K562 (cell line): ENCODE measurements around the gene BEND6. TPM values are rescaled to one million over a fixed set of nuclear protein-coding genes. Genes with fewer than 3 reads are reported as not detected.
A peak's percentile ranks its signal among the peaks of the same experiment; 100 is the strongest.

Source experiments
- ATAC-seq: fragments of 200-7000 bp; cut with Tn5 transposase; 3 replicates; pipeline ENCODE4 v1.9.1; 2020; ENCODE audit warnings: moderate library complexity
- BruUV-seq: library from RNA; stranded (reverse); fragments of 400-500 nt; replicated peaks from 2 replicates; lab custom pipeline; 2021; lab: Mats Ljungman, UMichigan
- CTCF ChIA-PET: fragments of 300-600 bp; formaldehyde crosslinking; extraction: SDS; loops from one replicate; lab custom pipeline; 2021; ENCODE audit warnings: low intra/inter-chr PET ratio; lab: Yijun Ruan, JAX
- POLR2A ChIA-PET: fragments of 300-600, 350-650 bp; sonication (Branson Sonifier 250); formaldehyde crosslinking; extraction: SDS; loops from one replicate; lab custom pipeline; 2021; ENCODE audit warnings: antibody characterized with exemption, inconsistent platforms; lab: Yijun Ruan, JAX
- DNase-seq, 4 experiments: peaks; one replicate each; pipeline versions ENCODE4 v3.0.0 to v3.0.0-alpha.2; 2011 to 2018; ENCODE audit warnings: low spot score in 3 of 4, mixed read lengths in 3 of 4; ENCODE audit errors: extremely low read depth in 1 of 4
- FAIRE-seq: peaks from 2 replicates; lab custom pipeline; 2011; peaks lifted over from hg19 to GRCh38; lab: Jason Lieb, UNC
- H2AFZ ChIP-seq: 2 replicates; pipeline ENCODE4 v1.6.0; 2011; ENCODE audit warnings: low read depth, low read length, control low read depth, inconsistent platforms
- H3K27ac ChIP-seq: fragments of 200-600 bp; 3 replicates; pipeline ENCODE4 v1.8.0; 2011; ENCODE audit warnings: low read depth, mild to moderate bottlenecking, control low read depth, inconsistent platforms, low read length, moderate library complexity, mixed read lengths; ENCODE audit errors: extremely low read depth
- H3K27me3 ChIP-seq, 2 experiments: fragments of 300-600 bp in 1 of 2; 2 replicates in 1 of 2; 3 replicates in 1 of 2; pipeline versions ENCODE4 v1.6.0 to v1.8.0; 2011; ENCODE audit warnings: inconsistent platforms in 2 of 2, low read length in 2 of 2, mild to moderate bottlenecking in 1 of 2, mixed read lengths in 1 of 2, moderate library complexity in 1 of 2; ENCODE audit not compliant: control insufficient read depth in 2 of 2, insufficient read depth in 2 of 2
- H3K36me3 ChIP-seq: fragments of 300-600 bp; 3 replicates; pipeline ENCODE4 v1.8.0; 2011; ENCODE audit warnings: mild to moderate bottlenecking, low read length, inconsistent platforms; ENCODE audit not compliant: control insufficient read depth, insufficient read depth
- H3K4me1 ChIP-seq, 2 experiments: fragments of 200-600 bp in 1 of 2; replicated peaks in 1 of 2; 2 replicates in 1 of 2; 3 replicates in 1 of 2; pipeline versions ENCODE4 v1.5.1 to v1.8.0; 2011; ENCODE audit warnings: inconsistent platforms in 2 of 2, low read length in 2 of 2, mild to moderate bottlenecking in 1 of 2, mixed read lengths in 1 of 2, moderate library complexity in 1 of 2; ENCODE audit not compliant: control insufficient read depth in 2 of 2, insufficient read depth in 2 of 2
- H3K4me2 ChIP-seq: 2 replicates; pipeline ENCODE4 v1.6.1; 2011; ENCODE audit warnings: low read length, control low read depth, inconsistent platforms, mixed read lengths; ENCODE audit not compliant: insufficient read depth
- H3K4me3 ChIP-seq: fragments of 200-600 bp; sonication (generic), shearing (Covaris generic); 2 replicates; pipeline ENCODE4 v1.5.1; 2016; ENCODE audit warnings: control low read depth, inconsistent platforms
- H3K79me2 ChIP-seq: fragments of 200-600 bp; 3 replicates; pipeline ENCODE4 v1.8.0; 2011; ENCODE audit warnings: low read length, inconsistent platforms; ENCODE audit not compliant: control insufficient read depth, insufficient read depth
- H3K9ac ChIP-seq, 2 experiments: 2 replicates each; pipeline versions ENCODE4 v1.6.0 to v1.6.1; 2011; ENCODE audit warnings: low read depth in 2 of 2, low read length in 2 of 2, control low read depth in 1 of 2, inconsistent platforms in 1 of 2, mild to moderate bottlenecking in 1 of 2, mixed read lengths in 1 of 2; ENCODE audit not compliant: insufficient read depth in 1 of 2
- H3K9me1 ChIP-seq: one replicate; pipeline ENCODE4 v1.6.0; 2011; ENCODE audit warnings: inconsistent platforms, mild to moderate bottlenecking, low read length, moderate library complexity; ENCODE audit not compliant: control insufficient read depth, insufficient read depth
- H3K9me3 ChIP-seq: replicated peaks from 2 replicates; pipeline ENCODE4 v1.5.1; 2011; ENCODE audit warnings: low read depth, low read length, inconsistent platforms; ENCODE audit not compliant: control insufficient read depth, insufficient read depth
- H4K20me1 ChIP-seq: replicated peaks from 2 replicates; pipeline ENCODE4 v1.6.1; 2011; ENCODE audit warnings: low read length, inconsistent platforms, mixed read lengths; ENCODE audit not compliant: control insufficient read depth, insufficient read depth
- AFF1 ChIP-seq, 2 experiments: fragments of 450-650 bp; IDR thresholded peaks; 2 replicates each; pipeline ENCODE4 v1.6.1; 2018; ENCODE audit warnings: mild to moderate bottlenecking in 2 of 2, low read depth in 1 of 2; ENCODE audit not compliant: partially characterized antibody in 2 of 2
- BACH1 ChIP-seq: fragments of 200-800 bp; sonication (Bioruptor generic); IDR thresholded peaks from 2 replicates; pipeline ENCODE4 v1.6.1; 2016; ENCODE audit warnings: missing genetic modification characterization, missing compliant biosample characterization
- CXXC5 ChIP-seq: fragments of 250-450 bp; sonication (Bioruptor Pico); IDR thresholded peaks from 2 replicates; pipeline ENCODE4 v1.8.0; 2022; ENCODE audit warnings: inconsistent platforms, mild to moderate bottlenecking, moderate library complexity
- EP400 ChIP-seq: fragments of 450-650 bp; IDR thresholded peaks from 2 replicates; pipeline ENCODE4 v1.6.1; 2017; ENCODE audit warnings: antibody characterized with exemption, mild to moderate bottlenecking, moderate library complexity
- JUN ChIP-seq, 2 experiments: sonication (generic) in 1 of 2; formaldehyde crosslinking in 1 of 2; IDR thresholded peaks; 2 replicates each; pipeline versions ENCODE4 v1.6.1 to v1.8.0; 2012 to 2022; ENCODE audit warnings: borderline replicate concordance in 2 of 2, mild to moderate bottlenecking in 2 of 2, improper control_type of control experiment in 1 of 2, low read depth in 1 of 2, low read length in 1 of 2, missing genetic modification reagents in 1 of 2
- MEIS2 ChIP-seq: fragments of 450-650 bp; IDR thresholded peaks from 2 replicates; pipeline ENCODE4 v1.6.1; 2014; ENCODE audit warnings: mild to moderate bottlenecking; ENCODE audit not compliant: partially characterized antibody
- PBX2 ChIP-seq, 2 experiments: IDR thresholded peaks in 1 of 2; conservative IDR thresholded peaks in 1 of 2; 2 replicates each; pipeline ENCODE4 v1.6.1; 2016; ENCODE audit warnings: low read depth in 2 of 2, mild to moderate bottlenecking in 1 of 2, missing compliant biosample characterization in 1 of 2, missing genetic modification characterization in 1 of 2, moderate library complexity in 1 of 2
- PKNOX1 ChIP-seq: fragments of 450-650 bp; IDR thresholded peaks from 2 replicates; pipeline ENCODE4 v1.6.1; 2016
- RBFOX2 ChIP-seq: fragments of 200-400 bp; formaldehyde crosslinking; IDR thresholded peaks from 2 replicates; pipeline ENCODE4 v1.6.1; 2017; ENCODE audit warnings: low read depth, mild to moderate bottlenecking, low read length, moderate library complexity
- TEAD2 ChIP-seq: fragments of 450-650 bp; IDR thresholded peaks from 2 replicates; pipeline ENCODE4 v1.6.1; 2016; ENCODE audit warnings: missing genetic modification characterization, control low read depth, missing compliant biosample characterization
- WGBS: fragments of 100-300 bp; shearing (Covaris generic); methylation state at CpG from one replicate; pipeline ENCODE4 v1.1.6; 2016; ENCODE audit warnings: low coverage, mixed read lengths; ENCODE audit not compliant: insufficient coverage; ENCODE audit errors: missing lambda C conversion rate; 5-methylcytosine and 5-hydroxymethylcytosine counted together
- in situ Hi-C: fragments of 300-500 bp; cut with MboI; formaldehyde crosslinking; loops from 4 replicates; pipeline ENCODE4 v1.15.0; 2018; ENCODE audit warnings: inconsistent platforms, mixed read lengths
- intact Hi-C: fragments of 100-400 bp; cut with micrococcal nuclease; formaldehyde crosslinking; loops from 2 replicates; pipeline ENCODE4 v1.14.2; 2022
- polyA plus RNA-seq, 8 experiments: library from polyadenylated mRNA; depleted of rRNA in 4 of 8; stranded (reverse) in 5 of 8; unstranded in 3 of 8; fragments of >200 nt; fragmentation: Nextera tagmentation in 2 of 8; fragmentation: Illumina TruSeq in 1 of 8; extraction: Ambion mirVana in 2 of 8; extraction: Trizol in 1 of 8; gene quantifications; 2 replicates each; pipeline versions ENCODE4 v1.2.1 to v1.2.3, GENCODE V29; 2011 to 2014; ENCODE audit warnings: inconsistent platforms in 1 of 8, missing spikeins in 1 of 8
- total RNA-seq, 7 experiments: library from RNA; depleted of rRNA in 6 of 7; stranded (reverse); fragments of >200 nt in 6 of 7; fragmentation: Illumina TruSeq in 2 of 7; extraction: Trizol in 2 of 7; gene quantifications; 2 replicates each; pipeline versions ENCODE4 v1.2.1 to v1.2.3, GENCODE V29; 2011 to 2021; ENCODE audit warnings: low replicate concordance in 1 of 7

Gene BEND6
- total and polyA plus RNA-seq, 9 of the 15 experiments (the other 6 are each of a cell fraction or from before 2014, with no cell fraction given) = 0.37 to 4.0 (median 1.1) TPM

GRCh38 chr6:57048577-57048976 lies 93.7 kb downstream of the BEND6 start:
- 6% methylated on average over 5 of the region's 5 CpGs for WGBS
- in situ Hi-C loops = no loop called here
- CTCF ChIA-PET = no interaction called here
- ATAC-seq = no peak
- Histone ChIP-seq H3K9me1 (no peaks in the 10 kb centered on the region), H3K27ac (peak overlapping the region; percentile 71), H3K9ac (peak overlapping the region in 1 of 2 experiments; percentile 67; a peak in 2 of 4 replicates), H2AFZ (no peak overlapping the region), H3K9me3 (peaks cover 3% of the 10 kb centered on the region; the same call in 1 of the 2 replicates), H3K4me1 (peaks cover 6 to 10% of the 10 kb centered on the region in 2 experiments; a peak in 4 of 5 replicates), H3K4me3 (peak overlapping the region; percentile 44), H3K4me2 (peak overlapping the region; percentile 82), H3K27me3 (no peaks in the 10 kb centered on the region), H4K20me1 (no peaks in the 10 kb centered on the region), H3K36me3 (peaks cover 53% of the 10 kb centered on the region), H3K79me2 (peaks cover 59% of the 10 kb centered on the region)
- intact Hi-C loops = loop anchor here (5.0 kb wide), 1 partner anchor 124 kb away; the partner anchor contains the start of gene BAG2
- DNase-seq = peak in 1 of 4 experiments; percentile 34
- FAIRE-seq = no peak
- no TSS peak for BruUV-seq
- POLR2A ChIA-PET = interaction anchor here (1.2 kb wide), 1 partner anchor 10 kb away, joined by 3 read pairs; no protein-coding TSS in a partner anchor
- 0 out of 2 replicates have a peak, but pooled peaks have one; percentile 6 for TF ChIP-seq EP400
- TF ChIP-seq PKNOX1 = peak; percentile 85
- peak; percentile 26; the same call in 1 of the 2 replicates for TF ChIP-seq CXXC5 (CRISPR knock-in tag)
- no peak for TF ChIP-seq JUN (IDR thresholded peaks at IDR 0.05; ENCODE audit: borderline replicate concordance, low read depth, low read length)
- no peak for TF ChIP-seq JUN (CRISPR knock-in tag; IDR thresholded peaks at IDR 0.05; ENCODE audit: borderline replicate concordance)
- peak; percentile 31; the same call in 1 of the 2 replicates for TF ChIP-seq TEAD2 (tag)
- TF ChIP-seq PBX2 (CRISPR knock-in tag; IDR thresholded peaks at IDR 0.05; ENCODE audit: low read depth) = no peak
- TF ChIP-seq PBX2 (tag; conservative IDR thresholded peaks at IDR 0.05; ENCODE audit: low read depth) = peak; percentile 85
- TF ChIP-seq AFF1 (IDR thresholded peaks at IDR 0.05; ENCODE audit: low read depth in 1 of 2, partially characterized antibody in 2 of 2) = peak in 1 of 2 experiments; percentile 4
- TF ChIP-seq BACH1 (tag) = no peak
- TF ChIP-seq RBFOX2 = peak; percentile 40; the same call in 1 of the 2 replicates
- peak; percentile 89 for TF ChIP-seq MEIS2
